SIG-M5 treated with dmso at 0.1 percent for 504 hours (cell line): Measurements from ENCODE around the gene ASB6.
"Not testable (repeated sequence)": the region's sequence is repeated elsewhere in the genome, so short reads cannot be mapped to it uniquely, and the experiment has no call there.

Source experiments
- DNase-seq: peaks from one replicate; lab custom pipeline; 2025; ENCODE audit not compliant: unreplicated experiment; lab: John Stamatoyannopoulos, UW

Gene ASB6

GRCh38 chr9:129644902-129645301, 3.0 kb upstream of the ASB6 start:
- no peak for DNase-seq

GRCh38 chr9:129644365-129644764, 2.4 kb upstream of the ASB6 start:
- DNase-seq = no peak

- DNase-seq = no peak
Observed at GRCh38 chr9:129643706-129644105, 1.8 kb upstream of the ASB6 start.

- no peak for DNase-seq
Observed at GRCh38 chr9:129640871-129641749, 841 bp downstream of the ASB6 start.

GRCh38 chr9:129640086-129640870, 1.7 kb downstream of the ASB6 start:
- no peak for DNase-seq

GRCh38 chr9:129639756-129640085, 2.2 kb downstream of the ASB6 start:
- no peak for DNase-seq

- no peak for DNase-seq
Observed at GRCh38 chr9:129639034-129639630, 2.8 kb downstream of the ASB6 start.

- no peak for DNase-seq
Observed at GRCh38 chr9:129637673-129638439, 4.1 kb downstream of the ASB6 start.

- no peak for DNase-seq
Observed at GRCh38 chr9:129637102-129637501, 4.8 kb downstream of the ASB6 start.

- DNase-seq = not testable (repeated sequence)
Observed at GRCh38 chr9:129636343-129636742, 5.6 kb downstream of the ASB6 start.

GRCh38 chr9:129635099-129636065, 6.6 kb downstream of the ASB6 start:
- no peak for DNase-seq

- DNase-seq = no peak
Observed at GRCh38 chr9:129633848-129634247, 8.1 kb downstream of the ASB6 start.

- DNase-seq = no peak
Observed at GRCh38 chr9:129633207-129633606, 8.7 kb downstream of the ASB6 start.

GRCh38 chr9:129632460-129632859, 9.5 kb downstream of the ASB6 start:
- DNase-seq = no peak

- DNase-seq = no peak
Observed at GRCh38 chr9:129631674-129632129, 10.2 kb downstream of the ASB6 start.

GRCh38 chr9:129630967-129631673, 10.8 kb downstream of the ASB6 start:
- DNase-seq = no peak

- no peak for DNase-seq
Observed at GRCh38 chr9:129629251-129629820, 12.6 kb downstream of the ASB6 start.

- no peak for DNase-seq
Observed at GRCh38 chr9:129628709-129629108, 13.2 kb downstream of the ASB6 start.
